HEK293T (cell line): ENCODE measurements around the gene ARID4B.

Experiments
- BHLHE40 ChIP-seq: fragments of 450-650 bp; IDR thresholded peaks from 2 replicates; pipeline ENCODE4 v1.6.1; 2016; ENCODE audit warnings: mild to moderate bottlenecking, moderate library complexity, borderline replicate concordance
- FOXK2 ChIP-seq: fragments of 450-650 bp; IDR thresholded peaks from 2 replicates; pipeline ENCODE4 v1.6.1; 2016; ENCODE audit warnings: mild to moderate bottlenecking
- FOXM1 ChIP-seq: fragments of 450-650 bp; IDR thresholded peaks from 2 replicates; pipeline ENCODE4 v1.6.1; 2017; ENCODE audit warnings: mild to moderate bottlenecking, borderline replicate concordance
- HDGF ChIP-seq: fragments of 450-650 bp; IDR thresholded peaks from 2 replicates; pipeline ENCODE4 v1.6.1; 2017; ENCODE audit warnings: antibody characterized with exemption, borderline replicate concordance
- LEF1 ChIP-seq: fragments of 450-650 bp; IDR thresholded peaks from 2 replicates; pipeline ENCODE4 v1.6.1; 2017; ENCODE audit warnings: mild to moderate bottlenecking, borderline replicate concordance
- SP1 ChIP-seq: fragments of 450-650 bp; IDR thresholded peaks from 2 replicates; pipeline ENCODE4 v1.6.1; 2017
- SUZ12 ChIP-seq: fragments of 450-650 bp; IDR thresholded peaks from 2 replicates; pipeline ENCODE4 v1.6.1; 2016; ENCODE audit warnings: mild to moderate bottlenecking
- ZNF384 ChIP-seq: fragments of 450-650 bp; IDR thresholded peaks from 2 replicates; pipeline ENCODE4 v1.6.1; 2016
- TF ChIP-seq, protein P1 (sequence below): fragments of 450-650 bp; IDR thresholded peaks from 2 replicates; pipeline ENCODE4 v1.6.1; 2016

DNA sequence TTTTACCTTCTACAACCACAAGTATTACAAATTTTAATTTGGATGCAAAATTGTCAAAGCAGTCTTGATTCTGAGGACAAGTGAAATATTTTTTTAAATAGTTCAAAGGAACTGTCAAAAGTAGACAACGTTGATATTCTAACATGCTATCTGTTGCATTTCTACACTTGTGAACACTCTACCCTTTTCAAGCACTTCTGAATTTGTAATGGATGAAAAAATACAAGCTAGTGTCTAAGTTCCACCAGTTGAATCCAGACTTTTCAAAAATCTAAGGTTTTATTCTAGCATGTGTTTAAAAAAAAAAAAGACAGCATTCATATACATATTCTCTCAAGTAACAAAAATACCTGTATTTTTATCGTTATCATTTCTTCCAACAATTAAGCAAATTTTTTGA lies 2.1 kb downstream of the ARID4B start:
- TF ChIP-seq FOXM1 (no peak), SP1 (no peak), FOXK2 (no peak), SUZ12 (no peak), BHLHE40 (no peak), ZNF384 (no peak), HDGF (no peak), LEF1 (no peak)
- TF ChIP-seq, protein P1, sequence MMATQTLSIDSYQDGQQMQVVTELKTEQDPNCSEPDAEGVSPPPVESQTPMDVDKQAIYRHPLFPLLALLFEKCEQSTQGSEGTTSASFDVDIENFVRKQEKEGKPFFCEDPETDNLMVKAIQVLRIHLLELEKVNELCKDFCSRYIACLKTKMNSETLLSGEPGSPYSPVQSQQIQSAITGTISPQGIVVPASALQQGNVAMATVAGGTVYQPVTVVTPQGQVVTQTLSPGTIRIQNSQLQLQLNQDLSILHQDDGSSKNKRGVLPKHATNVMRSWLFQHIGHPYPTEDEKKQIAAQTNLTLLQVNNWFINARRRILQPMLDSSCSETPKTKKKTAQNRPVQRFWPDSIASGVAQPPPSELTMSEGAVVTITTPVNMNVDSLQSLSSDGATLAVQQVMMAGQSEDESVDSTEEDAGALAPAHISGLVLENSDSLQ, result no peak
